Measurements from ENCODE around the gene AAK1. TPM values are rescaled to one million over a fixed set of nuclear protein-coding genes. Genes with fewer than 3 reads are reported as not detected.
A peak's percentile ranks its signal among the peaks of the same experiment; 100 is the strongest.
"Not testable (repeated sequence)": the region's sequence is repeated elsewhere in the genome, so short reads cannot be mapped to it uniquely, and the experiment has no call there.

Gene AAK1
- total RNA-seq, 1 donor from 2014 or later = 45.5 TPM

- Mint-ChIP-seq H3K4me3 (no peak overlapping the region), H3K27me3 (no peaks in the 10 kb centered on the region), H3K27ac (no peak overlapping the region), H3K36me3 (no peaks in the 10 kb centered on the region), H3K9me3 (no peaks in the 10 kb centered on the region), H3K4me1 (ENCODE audit: unreplicated experiment) (peaks cover 39% of the 10 kb centered on the region)
- no peak for DNase-seq (ENCODE audit: extremely low spot score, unreplicated experiment)
- TF ChIP-seq CTCF (conservative IDR thresholded peaks at IDR 0.05) = no peak
These were observed 67.6 kb downstream of the AAK1 start for GRCh38 chr2:69575926-69576325.

- not testable (repeated sequence) for DNase-seq (ENCODE audit: extremely low spot score, unreplicated experiment); H3K27me3 Mint-ChIP-seq; H3K27ac Mint-ChIP-seq; H3K36me3 Mint-ChIP-seq; H3K9me3 Mint-ChIP-seq; H3K4me3 Mint-ChIP-seq
- H3K4me1 Mint-ChIP-seq (ENCODE audit: unreplicated experiment) = peaks cover 43% of the 10 kb centered on the region
These were observed 68.2 kb downstream of the AAK1 start for GRCh38 chr2:69575371-69575770.

- H3K36me3 Mint-ChIP-seq = no peaks in the 10 kb centered on the region
- no peak overlapping the region for H3K4me3 Mint-ChIP-seq
- peaks cover 34% of the 10 kb centered on the region for H3K4me1 Mint-ChIP-seq (ENCODE audit: unreplicated experiment)
- TF ChIP-seq CTCF (conservative IDR thresholded peaks at IDR 0.05) = no peak
- no peaks in the 10 kb centered on the region for H3K27me3 Mint-ChIP-seq
- DNase-seq (ENCODE audit: extremely low spot score, unreplicated experiment) = no peak
- H3K9me3 Mint-ChIP-seq = no peaks in the 10 kb centered on the region
- peak overlapping the region; percentile 50 for H3K27ac Mint-ChIP-seq
These were observed 70.9 kb downstream of the AAK1 start for GRCh38 chr2:69572641-69573040.

GRCh38 chr2:69571189-69571588 is 72.3 kb downstream of the AAK1 start:
- Mint-ChIP-seq H3K4me1 (ENCODE audit: unreplicated experiment) (peaks cover 23% of the 10 kb centered on the region), H3K4me3 (no peak overlapping the region), H3K27me3 (no peaks in the 10 kb centered on the region), H3K36me3 (peaks cover 4% of the 10 kb centered on the region), H3K27ac (no peak overlapping the region), H3K9me3 (no peaks in the 10 kb centered on the region)
- no peak for DNase-seq (ENCODE audit: extremely low spot score, unreplicated experiment)
- no peak for TF ChIP-seq CTCF (conservative IDR thresholded peaks at IDR 0.05)

- TF ChIP-seq CTCF (conservative IDR thresholded peaks at IDR 0.05) = no peak
- Mint-ChIP-seq H3K27ac (peak overlapping the region; percentile 24), H3K4me3 (no peak overlapping the region), H3K27me3 (no peaks in the 10 kb centered on the region), H3K36me3 (peaks cover 4% of the 10 kb centered on the region), H3K4me1 (ENCODE audit: unreplicated experiment) (peaks cover 23% of the 10 kb centered on the region), H3K9me3 (no peaks in the 10 kb centered on the region)
- DNase-seq (ENCODE audit: extremely low spot score, unreplicated experiment) = no peak
These were observed 73.1 kb downstream of the AAK1 start for GRCh38 chr2:69570474-69570873.

GRCh38 chr2:69567909-69568300 is 75.6 kb downstream of the AAK1 start:
- Mint-ChIP-seq H3K27me3 (no peaks in the 10 kb centered on the region), H3K4me1 (ENCODE audit: unreplicated experiment) (peaks cover 26% of the 10 kb centered on the region), H3K36me3 (peaks cover 4% of the 10 kb centered on the region), H3K9me3 (no peaks in the 10 kb centered on the region), H3K27ac (peak overlapping the region; percentile 89), H3K4me3 (no peak overlapping the region)
- no peak for TF ChIP-seq CTCF (conservative IDR thresholded peaks at IDR 0.05)
- no peak for DNase-seq (ENCODE audit: extremely low spot score, unreplicated experiment)
